IPS-NIHi11 (cell line): ENCODE data around the gene IP6K2.
"Not testable (repeated sequence)": the region's sequence is repeated elsewhere in the genome, so short reads cannot be mapped to it uniquely, and the experiment has no call there.

Experiments used
- DNase-seq: peaks from one replicate; pipeline ENCODE4 v3.0.0; 2012; ENCODE audit warnings: mixed read lengths, low spot score

IP6K2 gene

GRCh38 chr3:48727511-48727910 is 10.5 kb upstream of the IP6K2 start:
- DNase-seq, result no peak

DNA sequence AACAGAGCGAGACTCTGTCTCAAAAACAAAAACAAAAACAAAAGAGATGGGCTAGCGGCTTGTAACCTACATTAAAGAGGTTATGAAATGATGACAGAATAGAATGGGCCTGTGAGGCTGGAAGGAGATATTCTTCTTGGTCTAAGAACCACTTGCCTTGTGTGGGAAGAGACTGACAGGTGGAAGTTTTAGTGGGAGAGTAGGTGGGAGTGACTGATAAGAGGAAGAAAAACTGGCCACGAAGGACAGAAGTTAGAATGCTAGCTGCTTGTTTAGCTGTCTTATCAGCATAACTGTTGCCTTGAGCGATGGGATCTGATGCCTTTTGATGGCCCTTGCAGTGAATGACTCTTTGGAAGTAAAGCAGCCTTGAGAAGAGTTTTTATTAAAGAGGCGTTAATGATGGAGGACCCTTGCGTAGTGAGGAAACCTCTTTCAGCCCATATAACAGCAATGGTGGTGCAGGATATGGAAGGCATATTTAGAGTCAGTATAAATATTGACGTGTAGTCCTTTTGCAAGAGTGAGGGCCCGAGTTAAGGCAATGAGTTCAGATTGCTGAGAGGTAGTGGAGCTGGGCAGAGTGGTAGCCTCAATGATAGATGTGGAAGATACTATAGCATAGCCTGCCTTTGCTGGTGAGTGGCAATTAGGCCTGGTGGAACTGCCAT is 8.3 kb upstream of the IP6K2 start:
- DNase-seq, result not testable (repeated sequence)

DNA sequence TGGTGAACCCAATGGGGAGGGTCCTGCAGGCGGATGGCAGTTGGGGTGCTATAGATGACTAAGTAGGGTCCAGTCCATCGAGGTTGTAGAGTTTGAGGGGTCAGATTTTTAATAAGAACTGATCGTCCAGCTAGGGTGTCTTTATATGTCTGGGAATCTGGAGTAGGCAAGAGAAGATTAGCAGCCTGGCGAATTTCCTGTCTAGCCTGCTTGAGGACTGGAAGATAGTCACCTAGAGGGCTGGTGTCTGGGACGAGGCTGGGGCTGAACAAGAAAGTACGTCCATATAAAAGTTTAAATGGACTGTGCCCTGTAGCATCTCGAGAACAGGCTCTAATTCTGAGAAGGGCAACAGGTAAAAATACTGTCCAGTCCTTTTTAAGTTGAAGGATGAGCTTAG is 6.7 kb upstream of the IP6K2 start:
- DNase-seq, result no peak

DNA sequence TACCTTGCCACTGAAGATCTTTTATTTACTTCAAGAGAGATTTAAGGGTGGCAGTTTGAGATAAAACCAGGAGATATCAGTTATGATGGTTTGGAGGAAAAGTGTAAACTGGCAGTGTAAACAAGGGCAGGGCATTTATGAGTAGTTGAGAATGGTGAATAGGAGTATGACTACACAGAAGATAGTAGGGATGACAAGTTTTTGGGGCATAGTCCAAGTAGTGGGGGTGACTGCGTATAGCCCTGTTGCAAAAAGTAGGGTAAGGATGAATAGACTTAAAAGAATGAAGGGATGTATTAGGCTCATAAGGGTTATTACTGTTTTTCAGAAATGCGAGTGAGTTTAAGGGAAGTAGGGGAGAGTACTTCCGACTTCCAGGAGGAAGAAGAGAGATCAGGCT is 6.3 kb upstream of the IP6K2 start:
- DNase-seq, result not testable (repeated sequence)

DNA sequence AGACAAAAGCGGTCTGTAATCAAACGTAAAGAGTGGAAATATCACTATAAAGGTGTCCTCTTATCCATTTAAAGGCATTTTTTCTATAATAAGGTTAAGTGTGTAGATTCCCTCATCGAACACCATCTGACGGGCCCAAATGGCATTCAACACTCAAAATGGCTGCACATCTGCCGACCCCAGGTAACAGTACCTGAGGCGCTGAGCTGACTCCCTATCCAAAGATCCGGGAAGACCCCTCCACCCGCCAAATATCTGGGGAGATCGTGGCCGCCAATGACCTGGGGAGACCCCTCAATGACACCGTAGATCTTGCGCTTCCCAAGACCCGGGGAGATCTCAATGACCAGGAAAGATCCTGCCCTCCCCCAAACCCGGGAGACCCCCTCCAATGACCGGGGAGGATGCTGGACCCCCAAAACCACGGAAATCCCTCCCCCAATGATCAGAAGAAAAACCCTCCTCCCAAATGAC is 476 bp downstream of the IP6K2 start:
- DNase-seq, result no peak

DNA sequence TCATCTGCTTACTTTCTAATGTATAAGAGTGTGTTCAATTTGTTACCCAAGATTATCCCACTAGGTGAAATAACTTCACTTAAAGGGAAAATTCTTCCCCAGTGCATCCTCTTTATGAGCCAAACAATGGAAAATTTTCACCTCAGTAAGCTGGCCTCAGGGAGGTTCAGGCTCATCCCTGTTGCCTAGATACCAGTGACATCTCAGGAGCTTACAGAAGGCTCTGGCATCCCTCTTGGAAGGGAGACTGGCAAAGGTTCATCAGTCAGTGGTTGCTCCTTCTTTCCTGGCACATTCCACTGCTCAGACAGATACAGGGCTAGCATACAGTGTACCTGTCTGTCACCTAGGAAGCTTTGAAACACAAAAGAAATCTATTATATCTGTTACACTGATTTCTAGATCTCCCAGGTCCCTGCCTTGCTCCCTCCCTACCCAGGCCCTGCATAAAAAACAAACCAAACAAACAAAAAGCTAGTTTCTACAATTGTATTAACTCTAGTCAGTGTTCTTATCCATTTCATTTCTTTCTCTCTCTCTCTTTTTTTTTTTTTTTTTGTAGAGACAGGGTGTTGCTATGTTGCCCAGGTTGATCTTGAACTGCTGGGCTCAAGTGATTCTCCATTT is 1.7 kb downstream of the IP6K2 start:
- DNase-seq, result peak; percentile 29

GRCh38 chr3:48711727-48712126 is 5.3 kb downstream of the IP6K2 start:
- DNase-seq, result no peak

GRCh38 chr3:48709051-48709461 is 8.0 kb downstream of the IP6K2 start:
- no peak for DNase-seq

DNA sequence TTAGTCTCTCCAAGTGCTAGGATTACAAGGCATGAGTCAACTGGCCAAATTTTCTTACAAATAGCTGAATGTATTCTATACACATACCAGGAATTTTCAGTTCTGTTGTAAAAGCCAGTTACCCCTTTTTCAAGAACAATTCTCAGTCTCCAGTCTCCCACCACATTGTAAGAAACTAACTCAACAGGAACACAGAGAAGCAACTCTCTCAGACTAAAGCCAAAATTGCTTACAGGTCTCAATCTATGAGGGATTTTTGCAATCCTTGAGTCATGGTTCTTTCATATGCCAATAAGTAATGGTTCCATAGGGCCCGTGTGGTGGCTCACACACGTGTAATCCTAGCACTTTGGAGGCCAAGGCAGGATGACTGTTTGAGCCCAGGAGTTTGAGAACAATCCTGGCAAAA is 8.5 kb downstream of the IP6K2 start:
- DNase-seq, result no peak

- DNase-seq, result no peak
These were observed 9.9 kb downstream of the IP6K2 start for GRCh38 chr3:48707157-48707556.

GRCh38 chr3:48702320-48702920 is 14.6 kb downstream of the IP6K2 start:
- no peak for DNase-seq

DNA sequence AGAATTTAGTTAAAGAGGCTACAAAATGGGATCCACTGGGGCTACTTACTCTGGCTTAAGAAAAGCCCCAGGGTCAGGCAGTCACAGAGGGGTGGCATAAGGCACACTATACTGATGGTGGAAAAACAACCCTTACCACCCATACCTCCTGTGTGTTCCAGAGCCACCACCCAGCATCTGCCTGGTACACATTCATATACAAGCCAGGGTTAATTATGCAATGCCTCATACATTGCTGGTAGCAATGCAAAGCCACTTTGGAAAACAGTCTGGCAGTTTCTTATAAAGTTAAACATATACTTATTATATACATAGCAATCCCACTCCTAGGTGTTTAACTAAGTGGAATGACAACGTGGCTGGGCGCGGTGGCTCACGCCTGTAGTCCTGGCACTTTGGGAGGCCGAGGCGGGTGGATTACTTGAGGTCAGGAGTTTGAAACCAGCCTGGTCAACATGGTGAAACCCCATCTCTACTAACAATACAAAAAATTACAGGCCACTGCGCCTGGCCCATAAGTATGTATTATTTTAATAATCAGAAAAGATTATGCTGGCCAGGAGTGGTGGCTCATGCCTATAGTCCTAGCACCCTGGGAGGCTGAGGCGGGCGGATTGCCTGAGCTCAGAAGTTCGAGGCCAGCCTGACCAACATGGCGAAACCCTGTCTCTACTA is 16.2 kb downstream of the IP6K2 start:
- no peak for DNase-seq

- DNase-seq, result no peak
These were observed 18.1 kb downstream of the IP6K2 start for GRCh38 chr3:48698891-48699290.

- DNase-seq, result no peak
These were observed 19.1 kb downstream of the IP6K2 start for GRCh38 chr3:48697952-48698351.

DNA sequence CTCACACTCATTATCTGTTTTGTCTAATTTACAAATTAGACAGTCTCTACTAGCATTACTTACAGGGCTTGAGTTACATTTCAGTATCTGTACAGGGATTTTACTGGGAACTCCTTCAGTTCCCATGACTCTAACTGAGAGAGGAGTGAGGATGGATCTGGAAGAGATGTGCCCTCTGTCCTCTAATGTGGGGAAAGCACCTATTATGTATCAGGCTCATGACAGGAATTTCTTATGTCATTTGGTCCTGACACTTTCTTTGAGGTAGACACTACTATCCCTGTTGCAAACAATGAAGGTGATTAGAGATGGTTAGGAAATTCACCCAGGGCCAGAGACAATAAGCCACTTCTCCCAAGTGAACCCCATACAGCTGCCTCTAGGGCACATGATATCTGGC is 20.4 kb downstream of the IP6K2 start:
- DNase-seq, result no peak

DNA sequence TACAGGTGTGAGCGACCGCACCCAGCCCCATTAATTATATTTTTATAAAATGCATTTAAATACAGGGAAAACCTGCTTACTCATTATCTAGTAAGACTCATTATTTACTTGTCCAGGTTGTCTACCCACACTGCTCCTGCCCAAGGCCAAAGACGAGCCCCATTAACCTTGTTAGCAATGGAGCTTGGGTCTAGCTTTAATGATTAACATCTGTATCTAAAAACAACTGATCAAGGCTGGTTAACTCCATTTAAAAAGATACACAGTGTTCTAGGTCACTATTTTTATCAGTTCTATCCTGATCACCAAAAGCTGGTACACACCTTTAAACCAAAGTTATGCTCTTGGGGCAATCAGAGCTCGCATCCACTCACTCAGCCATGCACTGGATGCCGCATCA is 20.9 kb downstream of the IP6K2 start:
- no peak for DNase-seq

DNA sequence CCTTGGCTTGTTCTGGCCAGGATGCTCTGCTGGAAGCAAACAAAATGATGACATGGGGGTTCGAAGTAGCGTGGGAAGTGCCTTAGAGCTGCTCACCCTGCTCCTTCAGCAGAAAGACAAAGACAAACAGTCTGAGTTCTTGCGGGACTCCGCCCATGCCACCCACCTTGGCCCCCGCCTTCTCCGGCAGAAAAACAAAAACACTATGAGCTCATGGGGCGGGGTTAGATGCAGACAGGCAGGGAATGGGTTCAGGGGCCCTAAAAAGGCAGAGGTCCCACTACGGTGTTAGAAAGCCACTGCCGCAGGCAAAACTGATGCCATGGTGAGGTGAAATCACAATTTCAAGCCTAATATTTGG is 21.6 kb downstream of the IP6K2 start:
- peak; percentile 76 for DNase-seq

- DNase-seq, result no peak
These were observed 22.2 kb downstream of the IP6K2 start for GRCh38 chr3:48694610-48695392.

DNA sequence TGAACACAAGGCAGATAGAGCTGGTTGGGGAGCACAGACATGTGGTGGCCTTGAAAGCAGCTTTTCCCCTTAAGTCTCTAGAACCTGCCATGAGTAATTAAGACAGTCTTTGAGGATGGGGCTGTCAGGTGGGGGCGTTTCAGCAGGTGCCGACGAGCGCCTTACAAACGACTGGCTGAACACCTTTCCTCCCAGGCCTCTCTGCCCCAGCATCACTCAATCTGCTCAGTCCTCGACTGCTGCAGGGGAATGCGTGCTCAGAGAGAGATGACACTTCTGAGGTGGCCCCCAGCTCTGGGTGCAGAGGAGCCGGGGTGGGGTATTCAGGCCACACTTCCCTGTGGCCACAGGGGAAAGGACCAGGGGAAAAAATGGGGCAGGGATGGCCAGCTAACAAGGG is 23.2 kb downstream of the IP6K2 start:
- DNase-seq, result no peak

DNA sequence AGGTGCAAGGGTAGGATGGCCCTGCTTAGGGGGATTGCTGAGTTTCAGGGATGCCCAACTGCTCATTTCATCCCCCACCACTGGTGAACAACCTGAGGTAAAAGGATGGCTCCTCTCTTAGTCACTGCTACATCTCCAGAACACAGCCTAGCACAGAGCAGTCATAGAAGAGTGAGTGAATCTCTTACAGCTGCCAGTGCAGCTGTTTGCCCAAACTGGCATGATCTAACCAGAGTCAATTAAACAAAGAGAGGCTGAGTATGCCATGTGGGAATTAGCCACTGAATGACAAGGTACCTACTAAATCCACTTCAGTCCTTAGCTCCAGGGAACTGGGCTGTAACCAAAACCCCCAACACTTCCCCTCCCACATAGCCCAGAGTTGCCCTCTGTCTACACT is 24.5 kb downstream of the IP6K2 start:
- DNase-seq, result no peak

DNA sequence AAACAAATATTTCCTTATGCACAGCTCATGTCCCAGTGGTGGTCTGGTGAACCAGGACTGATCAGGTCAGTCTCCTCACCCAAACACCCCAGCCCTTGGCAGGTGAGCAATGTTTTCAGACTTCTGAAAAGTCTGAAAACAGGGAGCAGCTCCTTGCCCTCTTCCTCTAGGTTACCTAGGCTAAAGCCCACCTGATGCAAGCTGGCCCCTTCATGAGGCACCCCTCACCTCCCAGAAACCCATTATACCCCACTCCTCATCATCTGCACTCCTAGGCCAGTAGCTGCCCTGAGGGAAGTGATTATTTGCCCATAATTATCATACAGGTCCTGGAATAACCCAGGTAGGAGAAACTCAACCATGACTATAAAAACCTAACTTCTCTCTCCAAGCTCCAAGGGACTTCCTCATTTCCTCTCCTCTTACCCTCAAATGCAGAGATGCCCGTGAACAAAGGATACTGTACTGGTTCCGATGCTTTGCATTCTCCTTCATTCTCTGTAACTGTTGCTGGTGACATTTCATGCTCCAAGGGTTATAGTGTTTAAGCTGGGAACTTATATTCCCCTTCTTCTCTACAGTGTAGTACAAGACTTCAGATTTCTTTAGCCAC is 26.1 kb downstream of the IP6K2 start:
- no peak for DNase-seq

DNA sequence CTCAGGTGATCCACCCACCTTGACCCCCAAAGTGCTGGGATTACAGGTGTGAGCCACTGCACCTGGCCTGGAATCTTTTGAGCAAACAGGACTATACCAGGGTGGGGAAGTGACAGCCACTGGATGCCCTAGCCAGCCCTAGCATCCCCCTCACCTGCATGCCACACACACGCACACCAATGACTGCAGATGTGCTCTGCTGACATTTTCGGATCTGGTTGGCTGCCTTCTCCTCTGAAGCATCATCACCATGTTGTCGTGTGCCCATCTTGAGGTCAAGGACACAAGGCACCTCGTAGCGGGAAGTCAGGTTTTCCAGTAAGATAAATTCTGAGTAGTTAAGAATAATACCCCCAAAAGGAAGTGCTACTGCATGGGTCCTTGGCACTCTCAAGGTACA is 27.6 kb downstream of the IP6K2 start:
- DNase-seq, result no peak
